ENCODE measurements around the gene KLRB1.
"Not testable (repeated sequence)": the region's sequence is repeated elsewhere in the genome, so short reads cannot be mapped to it uniquely, and the experiment has no call there.

DNA sequence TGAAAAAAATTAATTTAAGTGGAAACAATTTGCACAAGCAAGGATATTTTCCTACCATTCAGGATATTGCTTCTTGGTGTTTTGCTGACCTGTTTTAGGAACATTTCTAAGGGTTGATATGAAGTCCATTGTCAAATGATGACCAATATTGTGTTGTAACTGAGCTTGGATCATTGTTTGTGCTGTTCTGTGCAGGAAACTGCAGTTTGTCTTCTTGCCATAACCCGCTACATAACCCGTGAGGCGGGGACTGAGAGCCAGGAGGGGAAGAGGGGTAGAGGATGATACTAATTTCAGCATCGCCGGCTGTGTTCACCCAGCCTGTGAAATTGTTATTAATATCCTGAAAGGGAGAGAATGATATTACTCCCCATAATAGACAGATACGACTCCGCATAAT lies 41.6 kb downstream of the KLRB1 start:
- TF ChIP-seq, protein P1, sequence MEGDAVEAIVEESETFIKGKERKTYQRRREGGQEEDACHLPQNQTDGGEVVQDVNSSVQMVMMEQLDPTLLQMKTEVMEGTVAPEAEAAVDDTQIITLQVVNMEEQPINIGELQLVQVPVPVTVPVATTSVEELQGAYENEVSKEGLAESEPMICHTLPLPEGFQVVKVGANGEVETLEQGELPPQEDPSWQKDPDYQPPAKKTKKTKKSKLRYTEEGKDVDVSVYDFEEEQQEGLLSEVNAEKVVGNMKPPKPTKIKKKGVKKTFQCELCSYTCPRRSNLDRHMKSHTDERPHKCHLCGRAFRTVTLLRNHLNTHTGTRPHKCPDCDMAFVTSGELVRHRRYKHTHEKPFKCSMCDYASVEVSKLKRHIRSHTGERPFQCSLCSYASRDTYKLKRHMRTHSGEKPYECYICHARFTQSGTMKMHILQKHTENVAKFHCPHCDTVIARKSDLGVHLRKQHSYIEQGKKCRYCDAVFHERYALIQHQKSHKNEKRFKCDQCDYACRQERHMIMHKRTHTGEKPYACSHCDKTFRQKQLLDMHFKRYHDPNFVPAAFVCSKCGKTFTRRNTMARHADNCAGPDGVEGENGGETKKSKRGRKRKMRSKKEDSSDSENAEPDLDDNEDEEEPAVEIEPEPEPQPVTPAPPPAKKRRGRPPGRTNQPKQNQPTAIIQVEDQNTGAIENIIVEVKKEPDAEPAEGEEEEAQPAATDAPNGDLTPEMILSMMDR (IDR thresholded peaks at IDR 0.05) = not testable (repeated sequence)
- not testable (repeated sequence) for TF ChIP-seq POLR2A (IDR thresholded peaks at IDR 0.05)
